GM12878 (cell line): ENCODE measurements around the gene ARAP2. TPM values are rescaled to one million over a fixed set of nuclear protein-coding genes. Genes with fewer than 3 reads are reported as not detected.

ENCODE experiments used
- ATAC-seq: fragments of 200-7000 bp; cut with Tn5 transposase; 3 replicates; pipeline ENCODE4 v1.9.1; 2020; ENCODE audit warnings: mild to moderate bottlenecking, moderate library complexity
- BruUV-seq: library from RNA; stranded (reverse); fragments of 400-500 nt; replicated peaks from 2 replicates; lab custom pipeline; 2021; lab: Mats Ljungman, UMichigan
- CTCF ChIA-PET: fragments of 300-600 bp; sonication (Branson Sonifier 250); formaldehyde crosslinking; extraction: SDS; loops from one replicate; lab custom pipeline; 2021; ENCODE audit warnings: inconsistent platforms; lab: Yijun Ruan, JAX
- POLR2A ChIA-PET: fragments of 350-600 bp; formaldehyde crosslinking; extraction: SDS; loops from one replicate; lab custom pipeline; 2021; ENCODE audit warnings: inconsistent platforms; lab: Charles Lee
- RAD21 ChIA-PET: fragments of 300-600 bp; sonication (Branson Sonifier 250); formaldehyde crosslinking; loops from one replicate; lab custom pipeline; 2023; ENCODE audit warnings: antibody characterized with exemption; ENCODE audit not compliant: unreplicated experiment; lab: Charles Lee
- SMC1A ChIA-PET: fragments of 300-600 bp; sonication (Branson Sonifier 250); formaldehyde crosslinking; loops from one replicate; lab custom pipeline; 2023; ENCODE audit not compliant: unreplicated experiment, uncharacterized antibody; lab: Charles Lee
- DNase-seq: peaks from one replicate; pipeline ENCODE4 v3.0.0-alpha.2; 2011; ENCODE audit warnings: low read depth, low spot score
- FAIRE-seq: peaks from 3 replicates; lab custom pipeline; 2011; peaks lifted over from hg19 to GRCh38; lab: Jason Lieb, UNC
- H2AFZ ChIP-seq: 2 replicates; pipeline ENCODE4 v1.6.0; 2011; ENCODE audit warnings: low read depth, low read length, control low read depth; ENCODE audit not compliant: control insufficient read depth
- H3K27ac ChIP-seq: 2 replicates; pipeline ENCODE4 v1.5.1; 2011; ENCODE audit warnings: control low read depth; ENCODE audit not compliant: control insufficient read depth, insufficient read depth
- H3K27me3 ChIP-seq, 2 experiments: replicated peaks in 1 of 2; 2 replicates each; pipeline versions ENCODE4 v1.6.0 to v1.6.1; 2011; ENCODE audit warnings: low read length in 1 of 2; ENCODE audit not compliant: control insufficient read depth in 2 of 2, insufficient read depth in 2 of 2
- H3K36me3 ChIP-seq, 2 experiments: 2 replicates each; pipeline ENCODE4 v1.5.1; 2011; ENCODE audit warnings: low read length in 1 of 2; ENCODE audit not compliant: control insufficient read depth in 2 of 2, insufficient read depth in 2 of 2
- H3K4me1 ChIP-seq: 2 replicates; pipeline ENCODE4 v1.6.1; 2011; ENCODE audit warnings: mild to moderate bottlenecking, low read length, moderate library complexity, mixed read lengths; ENCODE audit not compliant: control insufficient read depth, insufficient read depth
- H3K4me2 ChIP-seq: 2 replicates; pipeline ENCODE4 v1.6.0; 2011; ENCODE audit warnings: control low read depth; ENCODE audit not compliant: control insufficient read depth, insufficient read depth
- H3K4me3 ChIP-seq: fragments of 200-600 bp; sonication (generic); 2 replicates; pipeline ENCODE4 v1.5.1; 2016
- H3K79me2 ChIP-seq: 2 replicates; pipeline ENCODE4 v1.6.0; 2011; ENCODE audit warnings: low read length; ENCODE audit not compliant: control insufficient read depth, insufficient read depth
- H3K9ac ChIP-seq: 2 replicates; pipeline ENCODE4 v1.8.0; 2011; ENCODE audit warnings: low read length, control low read depth, mixed read lengths; ENCODE audit not compliant: control insufficient read depth, insufficient read depth
- H3K9me3 ChIP-seq: replicated peaks from 3 replicates; pipeline ENCODE4 v1.5.1; 2011; ENCODE audit warnings: mild to moderate bottlenecking, low read length; ENCODE audit not compliant: control insufficient read depth, insufficient read depth
- H4K20me1 ChIP-seq: 2 replicates; pipeline ENCODE4 v1.6.0; 2011; ENCODE audit not compliant: control insufficient read depth, insufficient read depth
- ATF7 ChIP-seq: fragments of 450-650 bp; IDR thresholded peaks from 2 replicates; pipeline ENCODE4 v1.6.1; 2016; ENCODE audit warnings: low read depth, mild to moderate bottlenecking
- BMI1 ChIP-seq: fragments of 450-650 bp; IDR thresholded peaks from 2 replicates; pipeline ENCODE4 v1.6.1; 2016; ENCODE audit warnings: mild to moderate bottlenecking, moderate library complexity, borderline replicate concordance
- BRCA1 ChIP-seq: IDR thresholded peaks from 2 replicates; pipeline ENCODE4 v1.6.1; 2011; ENCODE audit warnings: low read depth, low read length, improper control_type of control experiment
- FOS ChIP-seq: IDR thresholded peaks from 3 replicates; pipeline ENCODE4 v1.6.1; 2011; ENCODE audit warnings: borderline replicate concordance; ENCODE audit not compliant: insufficient read length; ENCODE audit errors: extremely low read depth
- NFIC ChIP-seq: IDR thresholded peaks from 2 replicates; pipeline ENCODE4 v1.6.1; 2012; ENCODE audit warnings: low read depth, mild to moderate bottlenecking, inconsistent platforms, low read length, moderate library complexity
- NKRF ChIP-seq: fragments of 450-650 bp; conservative IDR thresholded peaks from 2 replicates; pipeline ENCODE4 v1.6.1; 2017; ENCODE audit warnings: mild to moderate bottlenecking, moderate library complexity
- RAD51 ChIP-seq: fragments of 450-650 bp; IDR thresholded peaks from 2 replicates; pipeline ENCODE4 v1.6.1; 2016; ENCODE audit warnings: moderate library complexity, mild to moderate bottlenecking, inconsistent platforms
- STAT3 ChIP-seq: IDR thresholded peaks from 2 replicates; pipeline ENCODE4 v1.6.1; 2011; ENCODE audit warnings: low read depth, low read length, improper control_type of control experiment
- TBL1XR1 ChIP-seq: IDR thresholded peaks from 2 replicates; pipeline ENCODE4 v1.6.1; 2012; ENCODE audit warnings: low read depth, low read length, improper control_type of control experiment
- ZBTB4 ChIP-seq: fragments of 450-650 bp; formaldehyde crosslinking; IDR thresholded peaks from 2 replicates; pipeline ENCODE4 v1.4.0; 2022; ENCODE audit warnings: mild to moderate bottlenecking, moderate library complexity
- ZBTB40 ChIP-seq: fragments of 450-650 bp; IDR thresholded peaks from 2 replicates; pipeline ENCODE4 v1.6.1; 2016; ENCODE audit warnings: mild to moderate bottlenecking, moderate library complexity, borderline replicate concordance
- ZNF217 ChIP-seq: fragments of 450-650 bp; IDR thresholded peaks from 2 replicates; pipeline ENCODE4 v1.6.1; 2017; ENCODE audit warnings: antibody characterized with exemption, mild to moderate bottlenecking
- WGBS: methylation state at CpG from one replicate; pipeline ENCODE4 v1.1.6; 2016; ENCODE audit warnings: low lambda C conversion rate; ENCODE audit not compliant: insufficient replicate concordance, insufficient coverage; ENCODE audit errors: missing lambda C conversion rate; 5-methylcytosine and 5-hydroxymethylcytosine counted together
- in situ Hi-C: fragments of 300-500 bp; cut with MboI; formaldehyde crosslinking; loops from 9 replicates; pipeline ENCODE4 v1.14.3; 2018; ENCODE audit warnings: mixed read lengths
- intact Hi-C: fragments of 100-400 bp; cut with micrococcal nuclease; formaldehyde crosslinking; loops from one replicate; pipeline ENCODE4 v1.14.2; 2022; ENCODE audit not compliant: unreplicated experiment
- polyA plus RNA-seq, 11 experiments: library from polyadenylated mRNA; depleted of rRNA in 4 of 11; unstranded in 6 of 11; stranded (reverse) in 5 of 11; fragments of >200 nt; fragmentation: Nextera tagmentation in 4 of 11; fragmentation: Illumina TruSeq in 1 of 11; extraction: Ambion mirVana in 4 of 11; extraction: Trizol in 1 of 11; gene quantifications; 1 replicate in 1 of 11; 2 replicates in 10 of 11; pipeline versions ENCODE4 v1.2.1 to v1.2.3, GENCODE V29; 2011 to 2016; ENCODE audit warnings: inconsistent platforms in 2 of 11, missing spikeins in 2 of 11, low read depth in 1 of 11
- total RNA-seq, 4 experiments: library from RNA; depleted of rRNA in 3 of 4; stranded (reverse); fragments of >200 nt in 3 of 4; fragmentation: Illumina TruSeq in 1 of 4; extraction: Trizol in 1 of 4; gene quantifications; 2 replicates each; pipeline versions ENCODE4 v1.2.1 to v1.2.3, GENCODE V29; 2013 to 2021

The ARAP2 gene
- total and polyA plus RNA-seq, 10 of the 15 experiments (the other 5 are each of a cell fraction or from before 2014, with no cell fraction given), result 5.4 to 36.1 (median 12.2) TPM

- H3K4me1 ChIP-seq, result no peaks in the 10 kb centered on the region
- no peak overlapping the region for H3K4me2 ChIP-seq
- no peak overlapping the region for H3K4me3 ChIP-seq
- H2AFZ ChIP-seq, result no peak overlapping the region
- ChIA-PET POLR2A (no interaction called here), SMC1A (interaction anchor here (1.3 to 4.3 kb wide), 6 partner anchors 9 to 69 kb away, joined by 3 to 22 read pairs (median 7); no protein-coding TSS in a partner anchor), CTCF (interaction anchor here (0.8 to 1.0 kb wide), 2 partner anchors 10 to 46 kb away, joined by 3 to 5 read pairs; no protein-coding TSS in a partner anchor), RAD21 (no interaction called here)
- DNase-seq (no peak), ATAC-seq (no peak), FAIRE-seq (no peak)
- no peaks in the 10 kb centered on the region for H3K9me3 ChIP-seq
- no peaks in the 10 kb centered on the region for H4K20me1 ChIP-seq
- in situ Hi-C loops, result no loop called here
- intact Hi-C loops, result no loop called here
- no peaks in the 10 kb centered on the region for H3K36me3 ChIP-seq
- TF ChIP-seq STAT3, result no peak
- no peak for TF ChIP-seq NFIC
- TF ChIP-seq RAD51, result no peak
- no peak for TF ChIP-seq ZBTB40
- no peak for TF ChIP-seq FOS
- no peak for TF ChIP-seq NKRF
- no peak for TF ChIP-seq ZNF217
- no peak for TF ChIP-seq TBL1XR1
- no peak for TF ChIP-seq ATF7
- TF ChIP-seq ZBTB4 (CRISPR knock-in tag), result no peak
- no peak for TF ChIP-seq BMI1
- TF ChIP-seq BRCA1, result no peak
- H3K27ac ChIP-seq, result no peak overlapping the region
- H3K79me2 ChIP-seq, result no peaks in the 10 kb centered on the region
- 83% methylated on average over 4 of the region's 4 CpGs for WGBS
- BruUV-seq, result no TSS peak
- H3K9ac ChIP-seq, result no peak overlapping the region
- no peaks in the 10 kb centered on the region for H3K27me3 ChIP-seq
Observed at GRCh38 chr4:36137336-36137735, 107.0 kb downstream of the ARAP2 start.
